ENCODE results near the gene TPO.

- TF ChIP-seq CTCF (IDR thresholded peaks at IDR 0.05), result no peak
- no peak for TF ChIP-seq POLR2A (IDR thresholded peaks at IDR 0.05)
These were observed 169.7 kb downstream of the TPO start for GRCh38 chr2:1582891-1583341.
